GM12878 (cell line): ENCODE measurements around the gene SLC24A4. TPM values are rescaled to one million over a fixed set of nuclear protein-coding genes. Genes with fewer than 3 reads are reported as not detected.

Experiments used
- ATAC-seq: fragments of 200-7000 bp; cut with Tn5 transposase; 3 replicates; pipeline ENCODE4 v1.9.1; 2020; ENCODE audit warnings: mild to moderate bottlenecking, moderate library complexity
- BruUV-seq: library from RNA; stranded (reverse); fragments of 400-500 nt; replicated peaks from 2 replicates; lab custom pipeline; 2021; lab: Mats Ljungman, UMichigan
- CTCF ChIA-PET: fragments of 300-600 bp; sonication (Branson Sonifier 250); formaldehyde crosslinking; extraction: SDS; loops from one replicate; lab custom pipeline; 2021; ENCODE audit warnings: inconsistent platforms; lab: Yijun Ruan, JAX
- POLR2A ChIA-PET: fragments of 350-600 bp; formaldehyde crosslinking; extraction: SDS; loops from one replicate; lab custom pipeline; 2021; ENCODE audit warnings: inconsistent platforms; lab: Charles Lee
- RAD21 ChIA-PET: fragments of 300-600 bp; sonication (Branson Sonifier 250); formaldehyde crosslinking; loops from one replicate; lab custom pipeline; 2023; ENCODE audit warnings: antibody characterized with exemption; ENCODE audit not compliant: unreplicated experiment; lab: Charles Lee
- SMC1A ChIA-PET: fragments of 300-600 bp; sonication (Branson Sonifier 250); formaldehyde crosslinking; loops from one replicate; lab custom pipeline; 2023; ENCODE audit not compliant: unreplicated experiment, uncharacterized antibody; lab: Charles Lee
- DNase-seq: peaks from one replicate; pipeline ENCODE4 v3.0.0-alpha.2; 2011; ENCODE audit warnings: low read depth, low spot score
- FAIRE-seq: peaks from 3 replicates; lab custom pipeline; 2011; peaks lifted over from hg19 to GRCh38; lab: Jason Lieb, UNC
- H2AFZ ChIP-seq: 2 replicates; pipeline ENCODE4 v1.6.0; 2011; ENCODE audit warnings: low read depth, low read length, control low read depth; ENCODE audit not compliant: control insufficient read depth
- H3K27ac ChIP-seq: 2 replicates; pipeline ENCODE4 v1.5.1; 2011; ENCODE audit warnings: control low read depth; ENCODE audit not compliant: control insufficient read depth, insufficient read depth
- H3K27me3 ChIP-seq, 2 experiments: replicated peaks in 1 of 2; 2 replicates each; pipeline versions ENCODE4 v1.6.0 to v1.6.1; 2011; ENCODE audit warnings: low read length in 1 of 2; ENCODE audit not compliant: control insufficient read depth in 2 of 2, insufficient read depth in 2 of 2
- H3K36me3 ChIP-seq, 2 experiments: 2 replicates each; pipeline ENCODE4 v1.5.1; 2011; ENCODE audit warnings: low read length in 1 of 2; ENCODE audit not compliant: control insufficient read depth in 2 of 2, insufficient read depth in 2 of 2
- H3K4me1 ChIP-seq: 2 replicates; pipeline ENCODE4 v1.6.1; 2011; ENCODE audit warnings: mild to moderate bottlenecking, low read length, moderate library complexity, mixed read lengths; ENCODE audit not compliant: control insufficient read depth, insufficient read depth
- H3K4me2 ChIP-seq: 2 replicates; pipeline ENCODE4 v1.6.0; 2011; ENCODE audit warnings: control low read depth; ENCODE audit not compliant: control insufficient read depth, insufficient read depth
- H3K4me3 ChIP-seq: fragments of 200-600 bp; sonication (generic); 2 replicates; pipeline ENCODE4 v1.5.1; 2016
- H3K79me2 ChIP-seq: 2 replicates; pipeline ENCODE4 v1.6.0; 2011; ENCODE audit warnings: low read length; ENCODE audit not compliant: control insufficient read depth, insufficient read depth
- H3K9ac ChIP-seq: 2 replicates; pipeline ENCODE4 v1.8.0; 2011; ENCODE audit warnings: low read length, control low read depth, mixed read lengths; ENCODE audit not compliant: control insufficient read depth, insufficient read depth
- H3K9me3 ChIP-seq: replicated peaks from 3 replicates; pipeline ENCODE4 v1.5.1; 2011; ENCODE audit warnings: mild to moderate bottlenecking, low read length; ENCODE audit not compliant: control insufficient read depth, insufficient read depth
- H4K20me1 ChIP-seq: 2 replicates; pipeline ENCODE4 v1.6.0; 2011; ENCODE audit not compliant: control insufficient read depth, insufficient read depth
- EGR1 ChIP-seq, 2 experiments: IDR thresholded peaks; 1 replicate in 1 of 2; 2 replicates in 1 of 2; pipeline ENCODE4 v1.6.1; 2011 to 2012; ENCODE audit warnings: low read depth in 2 of 2, low read length in 2 of 2, borderline replicate concordance in 1 of 2, mild to moderate bottlenecking in 1 of 2, moderate library complexity in 1 of 2
- HCFC1 ChIP-seq: fragments of 150-350 bp; IDR thresholded peaks from 2 replicates; pipeline ENCODE4 v1.6.1; 2014; ENCODE audit warnings: low read length
- HDAC2 ChIP-seq: fragments of 200-600 bp; sonication (generic); IDR thresholded peaks from 2 replicates; pipeline ENCODE4 v1.6.1; 2017
- IRF4 ChIP-seq: IDR thresholded peaks from 2 replicates; pipeline ENCODE4 v1.6.1; 2011; ENCODE audit warnings: low read depth, low read length
- RAD21 ChIP-seq: IDR thresholded peaks from 2 replicates; pipeline ENCODE4 v1.6.1; 2011; ENCODE audit warnings: mild to moderate bottlenecking, low read depth, low read length, moderate library complexity; ENCODE audit not compliant: insufficient read depth
- RFX5 ChIP-seq: IDR thresholded peaks from 2 replicates; pipeline ENCODE4 v1.6.1; 2011; ENCODE audit warnings: low read depth, low read length, improper control_type of control experiment
- SREBF2 ChIP-seq: IDR thresholded peaks from 2 replicates; pipeline ENCODE4 v1.6.1; 2012; ENCODE audit warnings: mild to moderate bottlenecking, low read length
- WGBS: methylation state at CpG from one replicate; pipeline ENCODE4 v1.1.6; 2016; ENCODE audit warnings: low lambda C conversion rate; ENCODE audit not compliant: insufficient replicate concordance, insufficient coverage; ENCODE audit errors: missing lambda C conversion rate; 5-methylcytosine and 5-hydroxymethylcytosine counted together
- in situ Hi-C: fragments of 300-500 bp; cut with MboI; formaldehyde crosslinking; loops from 9 replicates; pipeline ENCODE4 v1.14.3; 2018; ENCODE audit warnings: mixed read lengths
- intact Hi-C: fragments of 100-400 bp; cut with micrococcal nuclease; formaldehyde crosslinking; loops from one replicate; pipeline ENCODE4 v1.14.2; 2022; ENCODE audit not compliant: unreplicated experiment
- polyA plus RNA-seq, 11 experiments: library from polyadenylated mRNA; depleted of rRNA in 4 of 11; unstranded in 6 of 11; stranded (reverse) in 5 of 11; fragments of >200 nt; fragmentation: Nextera tagmentation in 4 of 11; fragmentation: Illumina TruSeq in 1 of 11; extraction: Ambion mirVana in 4 of 11; extraction: Trizol in 1 of 11; gene quantifications; 1 replicate in 1 of 11; 2 replicates in 10 of 11; pipeline versions ENCODE4 v1.2.1 to v1.2.3, GENCODE V29; 2011 to 2016; ENCODE audit warnings: inconsistent platforms in 2 of 11, missing spikeins in 2 of 11, low read depth in 1 of 11
- total RNA-seq, 4 experiments: library from RNA; depleted of rRNA in 3 of 4; stranded (reverse); fragments of >200 nt in 3 of 4; fragmentation: Illumina TruSeq in 1 of 4; extraction: Trizol in 1 of 4; gene quantifications; 2 replicates each; pipeline versions ENCODE4 v1.2.1 to v1.2.3, GENCODE V29; 2013 to 2021
- TF ChIP-seq, protein P1 (sequence below): fragments of 450-650 bp; formaldehyde crosslinking; IDR thresholded peaks from 2 replicates; pipeline ENCODE4 v1.4.0; 2020; ENCODE audit warnings: mild to moderate bottlenecking, moderate library complexity

The SLC24A4 gene
- total and polyA plus RNA-seq, 10 of the 15 experiments (the other 5 are each of a cell fraction or from before 2014, with no cell fraction given), result under 0.01 to 0.46 (median 0.04) TPM; not detected in 5

DNA sequence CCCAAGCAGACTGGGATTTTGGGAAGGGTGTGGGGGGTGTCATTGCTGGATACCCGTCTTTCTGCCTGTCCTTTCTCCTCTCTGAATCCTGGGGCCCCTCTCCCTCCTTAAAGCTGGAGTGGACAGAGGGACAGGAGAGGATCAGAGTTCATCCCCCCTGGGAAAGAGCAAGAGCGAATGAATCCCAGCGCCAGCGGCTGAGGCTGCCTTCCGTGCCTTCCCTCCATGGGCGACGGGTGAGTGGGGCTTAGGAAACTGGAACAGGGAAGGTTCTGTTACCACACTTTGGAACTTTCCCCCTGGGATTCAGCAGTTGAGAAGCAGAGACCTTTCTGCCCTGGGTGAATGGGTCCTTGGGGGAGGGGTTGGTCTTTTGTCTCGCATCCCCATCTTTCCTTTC, 174.4 kb downstream of the SLC24A4 start:
- 82% methylated on average over 8 of the region's 8 CpGs for whole genome bisulfite sequencing
- Histone ChIP-seq H3K4me2 (no peak overlapping the region), H3K9me3 (no peaks in the 10 kb centered on the region), H4K20me1 (no peaks in the 10 kb centered on the region), H2AFZ (no peak overlapping the region), H3K9ac (no peak overlapping the region), H3K36me3 (no peaks in the 10 kb centered on the region), H3K27me3 (no peaks in the 10 kb centered on the region; a peak in 1 of 4 replicates), H3K27ac (no peak overlapping the region), H3K79me2 (no peaks in the 10 kb centered on the region), H3K4me1 (peaks cover 8% of the 10 kb centered on the region), H3K4me3 (no peak overlapping the region)
- in situ Hi-C loops (no loop called here), intact Hi-C loops (no loop called here)
- ChIA-PET POLR2A (no interaction called here), CTCF (no interaction called here), SMC1A (no interaction called here), RAD21 (no interaction called here)
- TF ChIP-seq HCFC1 (no peak), HDAC2 (no peak), IRF4 (no peak), RAD21 (no peak), RFX5 (no peak), SREBF2 (no peak), EGR1 (IDR thresholded peaks at IDR 0.05; ENCODE audit: borderline replicate concordance in 1 of 2, low read depth in 2 of 2, low read length in 2 of 2) (no peak)
- TF ChIP-seq, protein P1, sequence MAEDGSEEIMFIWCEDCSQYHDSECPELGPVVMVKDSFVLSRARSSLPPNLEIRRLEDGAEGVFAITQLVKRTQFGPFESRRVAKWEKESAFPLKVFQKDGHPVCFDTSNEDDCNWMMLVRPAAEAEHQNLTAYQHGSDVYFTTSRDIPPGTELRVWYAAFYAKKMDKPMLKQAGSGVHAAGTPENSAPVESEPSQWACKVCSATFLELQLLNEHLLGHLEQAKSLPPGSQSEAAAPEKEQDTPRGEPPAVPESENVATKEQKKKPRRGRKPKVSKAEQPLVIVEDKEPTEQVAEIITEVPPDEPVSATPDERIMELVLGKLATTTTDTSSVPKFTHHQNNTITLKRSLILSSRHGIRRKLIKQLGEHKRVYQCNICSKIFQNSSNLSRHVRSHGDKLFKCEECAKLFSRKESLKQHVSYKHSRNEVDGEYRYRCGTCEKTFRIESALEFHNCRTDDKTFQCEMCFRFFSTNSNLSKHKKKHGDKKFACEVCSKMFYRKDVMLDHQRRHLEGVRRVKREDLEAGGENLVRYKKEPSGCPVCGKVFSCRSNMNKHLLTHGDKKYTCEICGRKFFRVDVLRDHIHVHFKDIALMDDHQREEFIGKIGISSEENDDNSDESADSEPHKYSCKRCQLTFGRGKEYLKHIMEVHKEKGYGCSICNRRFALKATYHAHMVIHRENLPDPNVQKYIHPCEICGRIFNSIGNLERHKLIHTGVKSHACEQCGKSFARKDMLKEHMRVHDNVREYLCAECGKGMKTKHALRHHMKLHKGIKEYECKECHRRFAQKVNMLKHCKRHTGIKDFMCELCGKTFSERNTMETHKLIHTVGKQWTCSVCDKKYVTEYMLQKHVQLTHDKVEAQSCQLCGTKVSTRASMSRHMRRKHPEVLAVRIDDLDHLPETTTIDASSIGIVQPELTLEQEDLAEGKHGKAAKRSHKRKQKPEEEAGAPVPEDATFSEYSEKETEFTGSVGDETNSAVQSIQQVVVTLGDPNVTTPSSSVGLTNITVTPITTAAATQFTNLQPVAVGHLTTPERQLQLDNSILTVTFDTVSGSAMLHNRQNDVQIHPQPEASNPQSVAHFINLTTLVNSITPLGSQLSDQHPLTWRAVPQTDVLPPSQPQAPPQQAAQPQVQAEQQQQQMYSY (CRISPR knock-in tag), result no peak
- no TSS peak for BruUV-seq
- FAIRE-seq, result no peak
- ATAC-seq, result no peak
- no peak for DNase-seq
